Fibroblast of skin of scalp (primary cell): ENCODE data around the gene CSF3.

ENCODE experiments used
- DNase-seq: peaks from one replicate; pipeline ENCODE4 v3.0.0-alpha.2; 2013

The CSF3 gene

DNA sequence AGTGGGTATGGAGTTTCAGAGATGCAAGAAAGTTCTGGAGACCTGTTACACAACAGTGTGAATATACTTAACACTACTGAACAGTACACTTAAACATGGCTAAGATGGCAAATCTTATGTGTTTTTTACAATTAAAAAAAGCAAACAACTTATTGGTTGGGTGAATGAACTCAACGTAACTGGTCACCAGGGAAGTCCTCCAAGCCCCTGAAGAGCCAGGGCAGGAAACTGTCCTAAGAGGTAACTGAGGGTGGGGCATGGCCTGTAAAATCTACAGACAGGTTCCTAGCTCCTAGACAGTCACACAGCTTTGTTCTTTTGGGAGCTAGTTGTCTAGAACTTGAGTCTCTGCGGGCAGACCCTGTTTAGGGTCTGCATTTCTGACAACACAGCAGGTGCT, 10.3 kb downstream of the CSF3 start:
- DNase-seq = no peak

DNA sequence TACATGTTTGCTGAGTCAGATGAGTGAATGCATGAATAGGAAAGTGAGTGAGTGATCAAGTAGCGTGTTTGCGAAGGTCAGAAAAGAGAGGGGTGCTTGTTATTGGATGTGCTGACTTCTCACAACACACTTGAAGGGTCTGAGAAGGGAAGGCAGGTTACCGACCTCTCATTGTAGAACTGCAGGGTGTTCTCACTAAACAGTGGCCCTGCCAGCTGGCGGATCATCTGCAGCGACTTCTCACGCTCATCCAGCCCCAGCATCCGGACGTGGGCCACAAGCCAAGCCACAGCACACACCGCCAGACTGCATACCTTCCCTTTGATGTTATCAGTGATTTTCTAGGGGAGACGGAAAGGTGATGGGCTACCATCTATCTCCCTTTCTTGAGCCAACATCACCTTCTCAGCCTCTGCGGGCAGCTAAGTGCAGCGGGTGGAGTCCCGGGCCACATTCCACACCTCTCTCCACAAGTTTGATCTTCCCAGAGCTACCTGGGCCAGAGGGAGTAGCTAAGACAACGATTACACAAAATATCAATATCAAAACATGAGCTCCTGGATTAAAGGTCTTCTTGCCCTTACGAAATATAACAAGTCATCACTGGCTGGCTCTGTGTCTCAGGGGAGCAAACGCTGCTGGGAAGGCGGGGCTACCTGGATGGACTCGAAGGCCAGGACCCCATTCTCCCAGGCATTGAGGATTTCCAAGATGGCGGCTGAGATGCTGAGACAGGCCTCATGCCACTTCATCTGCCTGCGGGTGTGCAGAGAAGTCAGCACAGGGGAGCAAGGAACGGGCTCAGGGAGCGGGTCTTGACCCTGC, 11.0 kb downstream of the CSF3 start:
- DNase-seq = no peak

DNA sequence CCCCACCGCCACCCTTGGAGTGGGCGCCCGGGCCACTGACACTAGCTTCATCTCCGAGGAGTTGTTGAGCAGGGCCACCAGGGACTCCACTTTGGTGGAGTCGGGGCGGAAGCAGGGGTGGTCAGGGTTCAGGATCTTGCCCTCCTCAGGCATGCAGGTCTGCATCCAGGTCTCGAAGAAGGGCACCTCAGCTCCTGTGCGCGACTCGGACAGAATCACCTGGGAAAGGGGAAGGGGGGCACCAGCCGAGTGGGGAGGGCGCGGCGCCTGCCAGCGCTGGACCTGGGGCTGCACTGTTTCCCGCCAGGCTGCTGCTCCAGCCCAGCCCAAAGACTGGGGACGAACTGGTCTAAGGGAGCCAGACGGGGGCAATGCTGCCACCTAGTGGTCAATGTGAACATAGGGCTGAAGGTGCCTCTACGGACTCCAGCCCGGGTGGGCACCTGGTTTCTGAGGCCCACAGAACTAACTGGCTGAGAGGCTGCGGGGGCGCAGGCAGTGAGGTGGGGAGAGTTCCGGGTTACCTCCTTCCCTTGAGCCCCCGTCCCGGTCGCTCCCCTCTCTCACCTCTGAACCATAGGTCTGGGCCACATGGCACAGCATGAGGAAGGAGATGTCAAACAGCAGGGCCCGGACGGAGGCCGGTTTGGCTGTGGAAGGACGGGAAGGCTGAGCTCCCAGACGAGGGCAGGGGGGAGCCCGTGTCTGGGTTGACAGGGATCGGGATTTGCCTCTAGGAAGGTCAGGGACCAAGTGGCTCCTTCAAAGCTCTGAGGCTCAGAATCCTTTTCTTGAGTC, 11.8 kb downstream of the CSF3 start:
- peak; percentile 76 for DNase-seq

DNA sequence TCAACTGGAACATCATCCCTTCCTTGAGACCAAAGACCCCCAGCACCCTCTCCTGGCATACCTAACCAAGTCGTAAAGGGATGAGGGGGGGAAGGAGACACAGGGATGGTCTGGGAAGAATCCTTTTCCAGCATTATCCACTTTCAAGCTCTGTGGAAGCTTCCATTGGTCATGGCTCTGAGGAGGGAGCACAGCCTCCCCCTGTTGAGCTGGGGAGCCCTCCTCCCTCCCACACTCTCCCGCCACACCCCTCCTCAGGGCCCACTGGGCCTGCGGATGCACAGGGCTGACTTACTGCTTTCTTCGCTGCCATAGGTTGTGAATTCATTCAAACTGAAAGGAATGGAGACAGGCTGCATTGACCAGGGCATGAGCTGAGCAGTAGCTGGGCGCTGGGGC, 12.4 kb downstream of the CSF3 start:
- DNase-seq = no peak

DNA sequence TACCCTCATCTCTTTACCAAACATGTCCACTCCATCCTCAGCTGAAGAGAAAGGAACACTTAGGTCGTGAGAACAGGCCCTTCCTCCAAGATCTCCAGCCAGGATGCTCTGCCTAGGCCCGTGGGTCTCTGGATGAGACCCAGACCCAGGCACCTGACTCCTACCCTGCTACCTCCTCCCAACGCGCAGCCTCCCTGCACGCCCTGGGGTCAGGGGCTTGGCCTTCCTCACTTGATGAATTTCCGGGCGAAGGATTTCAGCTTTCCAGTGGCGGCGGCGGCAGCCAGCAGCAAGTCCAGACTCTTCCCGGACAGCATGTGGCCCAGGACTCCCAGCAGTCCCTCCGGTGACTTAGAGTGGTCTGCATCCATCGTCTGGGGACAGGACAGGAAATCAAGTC, 13.4 kb downstream of the CSF3 start:
- no peak for DNase-seq

DNA sequence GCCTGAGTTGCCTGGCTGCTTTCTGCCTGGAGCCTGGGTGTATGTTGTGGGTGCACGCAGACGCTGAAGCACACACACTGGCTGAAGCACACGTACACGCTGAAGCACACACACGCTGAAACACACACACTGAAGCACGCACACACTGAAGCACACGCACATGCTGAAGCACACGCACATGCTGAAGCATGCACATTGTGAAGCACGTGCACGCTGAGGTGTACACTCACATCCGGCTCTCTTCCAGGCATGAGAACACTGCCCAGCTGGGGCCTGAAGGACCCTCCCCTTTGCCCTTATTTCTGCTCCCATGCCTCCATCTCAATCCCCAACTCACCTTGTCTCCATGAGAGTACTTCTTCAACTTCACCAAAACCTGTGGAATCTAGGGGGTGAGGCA, 16.5 kb downstream of the CSF3 start:
- no peak for DNase-seq

DNA sequence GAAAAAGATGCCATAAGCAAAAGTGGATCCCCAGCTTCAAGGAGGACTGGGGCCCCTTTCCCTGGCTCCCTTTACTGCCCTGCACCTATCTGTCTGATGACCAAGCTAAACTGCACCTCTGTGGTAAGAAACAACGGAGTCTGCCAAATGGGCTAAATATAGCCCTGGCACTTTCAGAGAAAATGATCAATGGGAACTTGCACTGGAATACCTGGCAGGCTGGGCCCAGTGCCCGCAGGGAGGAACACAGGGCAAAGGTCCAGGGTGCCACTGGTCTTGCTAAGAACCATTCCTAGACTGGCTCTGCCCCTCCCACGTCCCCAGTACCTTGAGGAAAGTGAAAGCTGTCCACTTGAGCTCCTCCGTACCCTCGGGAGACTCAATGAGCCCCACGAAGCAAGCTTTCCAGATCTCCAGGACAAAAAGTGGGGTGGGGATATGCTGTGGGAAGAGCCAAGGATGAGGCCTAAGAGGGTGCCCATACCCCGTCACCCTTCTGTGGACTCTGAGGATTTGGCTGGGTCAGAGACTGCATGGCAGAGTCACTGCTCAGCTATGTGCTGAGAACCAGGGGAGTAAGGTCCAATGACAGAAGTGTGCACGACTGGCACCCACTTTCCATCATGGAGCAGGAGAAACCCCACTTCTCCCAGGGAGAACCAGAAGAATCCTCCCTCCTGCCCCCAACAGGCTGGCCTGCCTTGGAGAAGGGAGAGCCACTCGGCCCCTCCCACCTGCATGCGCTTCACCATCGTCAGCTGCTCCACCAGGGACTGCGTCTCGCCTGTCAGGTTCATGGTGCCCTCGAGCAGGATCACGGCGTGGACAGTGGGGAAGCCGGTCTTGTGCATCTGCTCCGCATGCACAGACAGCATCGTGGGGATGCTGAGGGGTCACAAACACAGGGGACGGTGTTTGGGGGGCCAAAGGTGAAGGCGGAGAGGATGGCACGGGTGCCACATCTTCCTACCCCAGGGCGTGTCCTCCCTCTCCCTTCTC, 17.4 kb downstream of the CSF3 start:
- no peak for DNase-seq

DNA sequence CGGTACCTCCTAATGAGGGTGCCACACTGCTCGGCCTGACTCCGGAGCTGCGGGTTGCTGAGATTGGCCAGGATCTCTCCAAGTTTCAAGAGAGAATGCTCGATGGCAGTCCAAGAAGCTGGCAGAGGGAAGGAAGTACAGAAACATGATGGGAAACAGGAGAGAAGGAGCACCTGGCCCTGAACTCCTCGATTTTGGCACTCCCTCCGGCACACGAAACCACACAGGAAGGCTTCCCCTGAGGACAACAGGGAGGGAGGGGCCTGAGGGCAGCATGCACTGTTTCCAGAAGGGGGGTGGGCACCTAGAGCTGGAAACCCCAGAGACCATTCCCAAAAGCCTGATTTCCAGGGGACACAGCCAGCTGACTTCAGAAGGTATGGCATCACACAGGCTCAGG, 18.1 kb downstream of the CSF3 start:
- DNase-seq = no peak

DNA sequence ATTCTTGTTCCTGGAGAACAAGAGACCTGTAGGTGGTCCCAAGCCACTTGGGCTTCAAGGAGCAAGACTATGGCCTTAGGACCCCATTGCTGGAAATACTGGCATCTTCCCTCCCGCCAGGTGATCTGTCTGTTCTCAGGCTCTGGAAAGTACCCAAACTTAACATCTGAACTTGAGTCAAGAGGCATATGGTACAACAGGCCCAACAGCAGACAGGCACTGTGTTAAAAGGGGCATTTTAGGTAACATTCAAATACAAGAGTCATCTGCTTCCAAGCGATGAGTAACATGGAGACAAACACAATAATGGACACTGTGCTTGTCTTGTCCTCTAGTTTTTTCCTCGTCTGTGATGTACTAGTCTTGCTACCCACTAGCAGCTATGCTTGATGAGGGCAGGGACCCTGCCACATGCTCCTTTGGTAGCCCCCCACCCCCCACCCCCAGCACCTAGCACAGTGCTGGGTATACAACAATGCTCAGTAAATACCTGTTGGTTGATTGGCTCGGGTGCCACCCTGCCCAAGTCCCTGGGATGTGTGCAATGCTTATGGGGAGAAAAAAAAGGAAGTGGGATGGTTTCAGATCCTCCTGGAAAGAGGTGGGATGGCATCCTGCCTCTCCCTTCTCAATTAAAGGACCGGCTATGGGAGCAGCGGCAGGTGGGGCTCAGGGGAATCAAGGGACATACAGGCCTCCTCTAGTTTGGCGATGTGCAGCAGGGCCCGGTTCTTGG, 19.4 kb downstream of the CSF3 start:
- DNase-seq = no peak

DNA sequence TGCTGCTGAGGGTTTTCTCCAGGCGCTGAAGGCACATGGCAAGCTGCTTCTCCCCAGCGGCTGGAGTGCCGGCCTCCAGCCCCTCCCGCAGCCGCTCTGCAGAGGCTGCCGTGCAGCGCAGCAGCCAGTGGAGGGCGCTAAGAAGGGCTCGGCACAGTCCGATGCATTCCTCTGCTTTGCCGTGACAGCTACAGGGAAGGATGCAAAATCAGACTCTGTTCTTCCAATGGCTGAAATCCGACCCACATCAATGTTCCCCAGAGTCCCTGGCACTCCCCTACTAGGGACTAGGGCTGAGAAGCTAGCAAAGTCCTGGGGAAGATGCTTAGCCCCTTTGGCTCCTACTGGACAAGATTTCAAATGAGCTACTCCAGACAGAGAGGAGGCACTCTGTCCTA, 19.9 kb downstream of the CSF3 start:
- peak; percentile 62 for DNase-seq

DNA sequence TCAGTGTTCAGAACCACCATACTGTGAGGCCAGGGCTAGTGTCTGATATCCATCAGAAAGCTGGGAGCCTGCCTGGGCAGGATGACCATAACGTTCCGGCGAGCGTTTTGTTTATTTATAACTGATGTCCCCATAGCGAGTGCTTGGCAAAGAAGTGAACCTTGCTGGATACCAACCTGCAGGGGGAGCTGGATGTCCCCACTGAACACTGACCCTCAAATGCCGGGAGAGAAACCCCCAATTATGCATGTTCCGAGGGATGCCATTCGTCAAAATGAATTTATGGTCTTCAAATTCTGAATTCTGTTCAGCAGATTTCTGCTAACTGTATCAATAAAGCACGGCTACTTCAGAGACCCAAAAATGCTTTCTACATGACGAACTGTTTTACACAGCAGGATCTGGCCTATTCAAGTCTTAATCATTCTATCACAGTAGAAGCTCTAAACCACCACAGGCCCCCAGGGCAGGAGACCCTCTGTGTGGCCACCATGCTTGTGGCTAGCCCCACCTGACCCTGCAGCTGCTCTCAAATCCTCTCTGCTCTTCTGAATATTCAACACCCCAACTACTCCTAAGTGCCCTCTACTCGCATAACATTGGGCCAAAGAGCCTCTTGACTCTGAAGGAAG, 23.8 kb downstream of the CSF3 start:
- DNase-seq = peak; percentile 70

DNA sequence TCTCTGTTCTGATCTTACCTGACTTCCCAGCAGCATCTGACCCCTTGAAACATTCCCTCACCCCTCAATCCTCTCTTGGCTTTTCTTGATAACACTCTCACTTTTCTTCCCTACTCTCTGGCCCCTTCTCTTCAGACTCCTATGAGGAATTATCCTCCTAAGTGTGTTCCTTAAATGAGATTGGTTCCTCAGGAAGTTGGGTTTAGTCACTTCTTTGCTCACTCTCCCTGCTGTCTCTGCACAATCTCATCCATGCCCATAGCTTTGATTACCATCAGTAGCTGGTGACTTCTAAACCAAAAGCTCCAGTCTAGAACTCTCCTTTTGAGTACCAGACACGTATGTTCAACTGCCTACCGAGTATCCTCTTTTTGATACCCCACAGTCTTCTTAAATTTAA, 26.0 kb downstream of the CSF3 start:
- DNase-seq = no peak

DNA sequence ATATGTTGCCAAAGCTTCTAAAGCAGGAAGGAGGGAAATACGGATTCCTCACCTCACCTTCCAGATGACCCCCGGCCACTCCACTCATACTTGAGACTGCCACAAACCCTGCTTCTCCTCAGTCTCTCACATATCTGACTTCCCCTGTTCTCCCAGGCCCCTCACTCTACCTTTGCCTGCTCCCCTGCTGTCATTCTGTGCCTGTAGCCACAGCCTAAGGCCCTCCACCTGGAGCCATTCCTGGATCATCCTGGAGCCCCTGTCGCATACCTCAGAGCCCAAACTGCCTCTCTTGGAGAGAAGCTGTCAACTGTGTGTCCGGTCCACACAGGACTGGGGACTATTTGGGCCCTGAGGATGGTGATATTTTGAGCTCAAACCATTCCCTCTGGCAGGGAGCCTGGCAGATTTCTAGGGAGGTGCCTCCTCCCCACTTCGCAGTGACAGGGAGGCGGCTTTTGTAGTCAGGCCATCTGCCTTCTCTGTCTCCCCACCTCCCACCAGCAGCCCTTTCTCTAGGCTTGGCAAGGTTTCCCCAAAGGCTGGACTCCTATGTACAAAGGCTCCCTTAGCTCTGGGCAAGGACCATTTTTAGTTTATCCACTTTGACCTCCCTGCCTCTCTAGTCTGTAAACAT, 41.3 kb downstream of the CSF3 start:
- no peak for DNase-seq

DNA sequence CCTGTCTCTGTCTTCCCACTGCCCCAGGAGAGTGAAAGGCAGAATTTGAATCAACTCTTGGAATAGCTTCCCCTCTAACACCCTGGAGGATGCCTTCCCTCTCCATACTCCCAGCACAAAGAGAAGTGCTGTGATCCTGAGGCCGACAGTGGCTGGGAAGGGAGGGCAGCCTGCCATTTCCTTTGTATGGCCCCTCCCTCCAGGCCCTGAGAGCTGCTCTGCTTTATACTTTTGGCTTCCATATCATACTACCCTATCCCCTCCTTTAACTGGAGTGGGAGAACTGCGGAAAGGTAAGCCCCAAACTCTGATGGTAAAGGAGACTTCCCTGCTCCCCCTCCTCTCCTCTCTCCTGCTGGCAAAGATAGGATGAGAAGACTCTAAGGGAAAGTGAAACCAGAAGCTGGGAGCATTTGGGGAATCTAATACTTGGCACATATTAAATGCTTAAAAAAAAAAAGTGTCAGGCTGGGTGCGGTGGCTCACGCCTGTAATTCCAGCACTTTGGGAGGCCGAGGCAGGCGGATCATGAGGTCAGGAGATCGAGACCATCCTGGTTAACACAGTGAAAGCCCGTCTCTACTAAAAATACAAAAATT, 43.0 kb downstream of the CSF3 start:
- peak; percentile 36 for DNase-seq

DNA sequence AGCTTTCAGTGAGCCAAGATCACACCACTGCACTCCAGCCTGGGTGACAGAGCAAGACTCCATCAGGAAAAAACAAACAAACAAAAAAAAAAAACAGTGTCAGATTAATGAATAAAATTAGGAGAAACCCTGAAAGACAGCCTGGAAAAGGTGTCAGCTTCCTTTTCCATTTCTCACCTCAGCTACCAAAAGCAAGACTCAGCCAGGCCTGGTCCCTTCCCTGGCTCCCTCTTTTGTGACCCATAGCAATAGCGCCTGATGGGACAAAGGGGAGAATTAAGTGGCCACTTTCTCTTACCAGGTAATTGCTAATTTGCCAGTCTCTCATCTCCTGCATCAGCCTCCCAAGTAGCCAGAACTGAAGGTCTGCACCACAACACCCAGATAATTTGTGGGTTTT, 43.6 kb downstream of the CSF3 start:
- DNase-seq = no peak

DNA sequence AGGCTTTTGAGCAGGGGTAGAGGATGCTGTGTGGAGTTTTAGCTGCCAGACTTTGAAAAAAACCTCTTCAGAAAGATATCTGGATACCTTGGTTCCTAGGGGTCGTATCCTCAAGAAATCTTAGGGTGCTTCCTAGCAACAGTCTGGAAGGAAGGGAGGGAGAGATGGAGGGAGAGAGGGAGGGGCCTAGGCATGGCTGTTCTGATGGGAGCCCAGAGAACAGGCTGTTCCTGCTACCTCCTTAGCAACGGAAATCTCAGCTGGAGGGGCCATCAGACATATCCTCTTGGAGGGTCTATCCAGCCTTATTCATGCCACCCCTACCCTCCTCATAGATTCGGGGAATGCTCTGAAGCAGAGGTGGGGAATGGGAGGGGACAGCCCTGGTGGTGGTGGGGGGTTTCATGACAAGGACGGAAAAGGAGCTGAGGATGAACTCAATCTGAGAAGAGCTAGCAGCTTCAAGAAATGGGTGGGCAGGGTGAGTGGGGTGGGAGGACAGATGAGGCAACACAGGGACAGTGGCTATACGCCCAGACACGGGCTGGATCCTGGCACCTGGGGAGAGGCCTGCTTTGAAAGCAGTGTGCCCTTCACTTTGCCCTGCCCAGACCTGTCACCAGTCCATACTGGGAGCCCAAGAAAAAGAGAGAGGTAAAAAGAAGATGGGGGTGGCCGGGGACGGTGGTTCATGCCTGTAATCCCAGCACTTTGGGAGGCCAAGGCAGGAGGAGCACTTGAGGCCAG, 44.7 kb downstream of the CSF3 start:
- DNase-seq = no peak

DNA sequence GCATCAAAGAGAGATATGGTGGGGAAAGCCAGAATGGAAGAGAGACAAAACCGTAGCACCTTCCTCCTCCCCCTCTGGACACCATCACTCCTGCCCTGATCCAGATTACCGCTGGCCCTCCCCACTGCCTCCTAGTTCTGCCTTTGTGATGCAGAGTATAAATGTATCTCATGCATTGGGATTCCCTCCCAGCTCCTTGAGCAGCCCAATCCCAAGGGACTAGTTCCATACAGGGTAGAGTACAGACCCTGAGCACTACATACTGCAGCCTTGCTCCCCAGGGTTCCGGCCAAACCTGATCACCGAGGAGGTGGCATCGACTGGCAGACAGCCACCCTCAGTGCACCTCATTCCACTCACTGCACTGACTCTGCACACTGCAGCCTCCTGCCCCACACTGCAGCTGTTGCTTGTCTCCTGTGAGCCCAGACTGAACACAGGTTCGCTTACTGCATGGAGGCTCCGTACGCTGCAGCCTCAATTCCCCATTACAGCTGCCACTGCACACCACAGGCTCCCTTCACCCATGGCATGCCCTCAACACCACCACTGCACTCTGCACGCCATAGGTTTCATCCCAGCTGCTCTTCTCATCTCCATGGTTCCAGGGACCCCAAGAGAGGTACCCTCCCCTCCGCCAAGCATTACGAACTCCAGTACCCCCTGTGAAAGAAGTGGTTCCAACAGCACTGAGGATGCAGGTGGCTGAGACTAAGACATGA, 45.8 kb downstream of the CSF3 start:
- DNase-seq = no peak

DNA sequence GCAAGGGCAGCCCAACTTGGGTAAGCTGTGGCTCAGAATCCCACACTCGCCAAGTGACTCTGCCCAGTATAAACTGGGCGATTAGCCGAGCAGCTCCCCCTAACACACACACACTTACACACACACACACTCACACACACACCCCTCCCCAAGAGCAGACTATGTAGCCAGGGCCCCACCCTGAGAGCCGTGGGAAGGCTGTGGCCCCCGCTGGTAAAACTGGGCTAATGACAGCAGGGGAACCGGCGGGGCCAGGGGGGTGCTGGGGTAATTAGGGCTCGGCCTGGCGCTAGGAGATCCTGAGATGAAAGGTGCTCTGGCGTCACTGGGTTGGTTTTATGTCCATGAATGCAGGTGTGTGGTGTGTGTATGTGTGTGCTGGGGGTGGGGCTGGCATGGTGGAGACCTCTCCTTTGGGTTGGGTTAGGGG, 46.4 kb downstream of the CSF3 start:
- no peak for DNase-seq
